ENCODE results near the gene KCNIP1. TPM values are rescaled to one million over a fixed set of nuclear protein-coding genes. Genes with fewer than 3 reads are reported as not detected.

Gene KCNIP1
- total RNA-seq, 1 experiment from 2014 or later: not detected

- no peak for ATAC-seq
- peaks cover 20% of the 10 kb centered on the region for H3K27me3 ChIP-seq (ENCODE audit: insufficient read depth, low read length)
- no peaks in the 10 kb centered on the region for H4K20me1 ChIP-seq (ENCODE audit: insufficient read depth)
- H3K9ac ChIP-seq (ENCODE audit: low read length): no peak overlapping the region
- ChIA-PET RAD21 (ENCODE audit: low non-redundant PET in 1 of 2, low total read pairs in 2 of 2, uncharacterized antibody in 2 of 2, unreplicated experiment in 2 of 2) (no interaction called here), CTCF (no interaction called here), POLR2A (no interaction called here)
- H3K79me2 ChIP-seq (ENCODE audit: insufficient read depth, low read length): no peaks in the 10 kb centered on the region
- intact Hi-C loops (cut with micrococcal nuclease): no loop called here
- no peak for DNase-seq (ENCODE audit: low read depth, low spot score)
- H3K4me2 ChIP-seq (ENCODE audit: low read length): no peak overlapping the region
- H3K9me3 ChIP-seq (ENCODE audit: control insufficient read depth in 1 of 2, insufficient read depth in 1 of 2, low read depth in 1 of 2, low read length in 2 of 2): no peaks in the 10 kb centered on the region
- H3K4me1 ChIP-seq (ENCODE audit: control insufficient read depth in 1 of 2, insufficient read depth in 2 of 2, low read length in 2 of 2): peaks cover 11 to 14% of the 10 kb centered on the region in 2 experiments
- H2AFZ ChIP-seq (ENCODE audit: low read depth, low read length, poor library complexity, severe bottlenecking): no peak overlapping the region
- H3K9me2 ChIP-seq (ENCODE audit: insufficient read depth): no peaks in the 10 kb centered on the region
- no peak overlapping the region for H3K4me3 ChIP-seq (replicated peaks in 1 of 2; ENCODE audit: low read depth in 1 of 2, low read length in 2 of 2)
- H3K36me3 ChIP-seq (ENCODE audit: control insufficient read depth in 1 of 2, insufficient read depth in 2 of 2, low read length in 2 of 2): no peaks in the 10 kb centered on the region
- TF ChIP-seq, protein P1, sequence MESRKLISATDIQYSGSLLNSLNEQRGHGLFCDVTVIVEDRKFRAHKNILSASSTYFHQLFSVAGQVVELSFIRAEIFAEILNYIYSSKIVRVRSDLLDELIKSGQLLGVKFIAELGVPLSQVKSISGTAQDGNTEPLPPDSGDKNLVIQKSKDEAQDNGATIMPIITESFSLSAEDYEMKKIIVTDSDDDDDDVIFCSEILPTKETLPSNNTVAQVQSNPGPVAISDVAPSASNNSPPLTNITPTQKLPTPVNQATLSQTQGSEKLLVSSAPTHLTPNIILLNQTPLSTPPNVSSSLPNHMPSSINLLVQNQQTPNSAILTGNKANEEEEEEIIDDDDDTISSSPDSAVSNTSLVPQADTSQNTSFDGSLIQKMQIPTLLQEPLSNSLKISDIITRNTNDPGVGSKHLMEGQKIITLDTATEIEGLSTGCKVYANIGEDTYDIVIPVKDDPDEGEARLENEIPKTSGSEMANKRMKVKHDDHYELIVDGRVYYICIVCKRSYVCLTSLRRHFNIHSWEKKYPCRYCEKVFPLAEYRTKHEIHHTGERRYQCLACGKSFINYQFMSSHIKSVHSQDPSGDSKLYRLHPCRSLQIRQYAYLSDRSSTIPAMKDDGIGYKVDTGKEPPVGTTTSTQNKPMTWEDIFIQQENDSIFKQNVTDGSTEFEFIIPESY (IDR thresholded peaks at IDR 0.05; ENCODE audit: extremely low read depth, insufficient replicate concordance, low read length): no peak
- TF ChIP-seq TCF7L2 (IDR thresholded peaks at IDR 0.05; ENCODE audit: borderline replicate concordance, extremely low read depth, insufficient read depth, insufficient read length) (no peak), POLR2AphosphoS5 (IDR thresholded peaks at IDR 0.05; ENCODE audit: low read depth, low read length) (no peak), ZNF274 (IDR thresholded peaks at IDR 0.05; ENCODE audit: low read depth, low read length) (no peak)
- TF ChIP-seq, protein P2, sequence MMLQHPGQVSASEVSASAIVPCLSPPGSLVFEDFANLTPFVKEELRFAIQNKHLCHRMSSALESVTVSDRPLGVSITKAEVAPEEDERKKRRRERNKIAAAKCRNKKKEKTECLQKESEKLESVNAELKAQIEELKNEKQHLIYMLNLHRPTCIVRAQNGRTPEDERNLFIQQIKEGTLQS (IDR thresholded peaks at IDR 0.05): no peak
- no peak overlapping the region for H3K27ac ChIP-seq (ENCODE audit: low read depth, low read length)
- BruUV-seq (replicated peaks): no TSS peak
These were observed 21.8 kb downstream of the KCNIP1 start for GRCh38 chr5:170525470-170526211.

- CTCF ChIA-PET: no interaction called here
- H3K36me3 ChIP-seq (ENCODE audit: control insufficient read depth in 1 of 2, insufficient read depth in 2 of 2, low read length in 2 of 2): no peaks in the 10 kb centered on the region
- peaks cover 15% of the 10 kb centered on the region for H3K27me3 ChIP-seq (ENCODE audit: insufficient read depth, low read length)
- no TSS peak for BruUV-seq (replicated peaks)
- no peaks in the 10 kb centered on the region for H3K9me3 ChIP-seq (ENCODE audit: control insufficient read depth in 1 of 2, insufficient read depth in 1 of 2, low read depth in 1 of 2, low read length in 2 of 2)
- no peak overlapping the region for H2AFZ ChIP-seq (ENCODE audit: low read depth, low read length, poor library complexity, severe bottlenecking)
- intact Hi-C loops (cut with micrococcal nuclease): no loop called here
- RAD21 ChIA-PET (ENCODE audit: low non-redundant PET in 1 of 2, low total read pairs in 2 of 2, uncharacterized antibody in 2 of 2, unreplicated experiment in 2 of 2): no interaction called here
- H3K4me3 ChIP-seq (replicated peaks in 1 of 2; ENCODE audit: low read depth in 1 of 2, low read length in 2 of 2): no peak overlapping the region
- H4K20me1 ChIP-seq (ENCODE audit: insufficient read depth): no peaks in the 10 kb centered on the region
- no peaks in the 10 kb centered on the region for H3K9me2 ChIP-seq (ENCODE audit: insufficient read depth)
- DNase-seq (ENCODE audit: low read depth, low spot score): no peak
- no peaks in the 10 kb centered on the region for H3K79me2 ChIP-seq (ENCODE audit: insufficient read depth, low read length)
- H3K9ac ChIP-seq (ENCODE audit: low read length): no peak overlapping the region
- POLR2A ChIA-PET: no interaction called here
- H3K4me2 ChIP-seq (ENCODE audit: low read length): no peak overlapping the region
- H3K4me1 ChIP-seq (ENCODE audit: control insufficient read depth in 1 of 2, insufficient read depth in 2 of 2, low read length in 2 of 2): peaks cover under 1 to 3% of the 10 kb centered on the region in 2 experiments; a peak in 2 of 4 replicates
- no peak for ATAC-seq
- no peak overlapping the region for H3K27ac ChIP-seq (ENCODE audit: low read depth, low read length)
- TF ChIP-seq, protein P1 (IDR thresholded peaks at IDR 0.05; ENCODE audit: extremely low read depth, insufficient replicate concordance, low read length): no peak
- TF ChIP-seq REST (IDR thresholded peaks at IDR 0.05; ENCODE audit: low read depth) (no peak), EZH2phosphoT487 (IDR thresholded peaks at IDR 0.05; ENCODE audit: borderline replicate concordance) (no peak), EZH2 (IDR thresholded peaks at IDR 0.05) (no peak), YY1 (IDR thresholded peaks at IDR 0.05; ENCODE audit: extremely low read depth, insufficient replicate concordance, low read depth, low read length) (no peak)
These were observed 24.2 kb downstream of the KCNIP1 start for GRCh38 chr5:170527991-170528390.
